ENCODE results near the gene UGT8.
"Not testable (repeated sequence)": the region's sequence is repeated elsewhere in the genome, so short reads cannot be mapped to it uniquely, and the experiment has no call there.

The UGT8 gene

DNA sequence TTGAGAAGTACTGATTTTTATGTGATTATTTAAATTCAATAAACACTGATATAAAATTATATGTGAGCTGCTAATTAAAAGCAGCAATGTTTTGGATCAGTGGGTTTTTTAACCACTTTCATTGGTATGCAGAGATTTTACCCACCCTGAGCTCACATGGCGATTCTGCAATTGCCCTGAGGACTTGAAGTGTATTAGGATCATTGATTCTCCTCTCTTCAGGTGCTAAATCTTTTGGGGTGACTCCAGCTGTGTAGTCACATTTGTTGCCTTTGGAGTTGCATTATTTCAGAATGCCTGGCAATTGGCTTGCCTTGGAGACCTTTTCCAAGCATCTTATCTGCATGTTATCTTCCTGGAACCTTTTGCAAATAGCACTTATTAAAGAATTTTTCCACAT lies 51.3 kb downstream of the UGT8 start:
- no peaks in the 10 kb centered on the region for H3K4me1 Mint-ChIP-seq (ENCODE audit: low read depth)
- H3K36me3 Mint-ChIP-seq (ENCODE audit: low read depth), result no peaks in the 10 kb centered on the region
- no peak overlapping the region for H3K4me3 Mint-ChIP-seq
- H3K9me3 Mint-ChIP-seq, result no peaks in the 10 kb centered on the region
- peaks cover 4% of the 10 kb centered on the region for H3K27me3 Mint-ChIP-seq
- H3K27ac Mint-ChIP-seq, result no peak overlapping the region

DNA sequence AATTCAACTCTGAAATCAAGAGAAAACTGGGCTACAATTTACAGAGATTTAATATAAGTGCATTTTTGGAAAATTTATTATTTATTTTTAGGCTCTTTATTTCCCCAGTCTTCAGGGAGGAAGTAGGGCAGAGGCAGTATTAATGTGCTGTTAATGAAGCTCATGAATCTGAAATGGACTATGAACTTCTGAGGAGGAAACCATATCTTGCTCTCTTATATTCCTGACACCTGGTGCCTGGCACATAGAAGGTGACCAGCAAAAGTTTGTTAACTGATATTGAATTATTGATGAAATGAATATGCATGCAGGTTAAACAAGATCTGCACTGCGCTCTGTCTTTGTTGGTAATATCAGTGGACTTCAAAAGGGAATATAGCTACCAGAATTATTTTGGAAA lies 55.1 kb downstream of the UGT8 start:
- Mint-ChIP-seq H3K36me3 (ENCODE audit: low read depth) (no peaks in the 10 kb centered on the region), H3K9me3 (no peaks in the 10 kb centered on the region), H3K4me3 (no peak overlapping the region), H3K4me1 (ENCODE audit: low read depth) (no peaks in the 10 kb centered on the region), H3K27me3 (peaks cover 4% of the 10 kb centered on the region), H3K27ac (no peak overlapping the region)

DNA sequence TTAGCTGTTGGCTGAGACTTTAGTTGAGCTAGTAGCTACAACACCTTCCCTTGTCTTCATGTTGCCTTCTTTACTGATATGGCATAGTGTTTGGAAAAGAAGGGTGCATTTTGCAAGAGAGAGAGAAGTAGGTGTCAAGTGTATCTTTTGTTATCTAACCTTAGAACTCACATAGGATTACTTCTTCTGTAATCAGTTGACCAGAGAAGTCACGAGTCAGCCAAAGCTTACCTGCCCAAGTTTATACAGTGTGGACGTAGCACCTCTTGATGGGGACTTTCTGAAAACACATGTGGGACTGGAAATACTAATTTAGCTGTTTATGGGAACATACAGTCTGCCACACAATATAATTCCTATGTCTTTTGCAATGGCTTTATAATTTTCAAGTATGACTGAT lies 56.0 kb downstream of the UGT8 start:
- Mint-ChIP-seq H3K27me3 (peaks cover 7% of the 10 kb centered on the region), H3K27ac (no peak overlapping the region), H3K4me3 (no peak overlapping the region), H3K9me3 (no peaks in the 10 kb centered on the region), H3K36me3 (ENCODE audit: low read depth) (no peaks in the 10 kb centered on the region), H3K4me1 (ENCODE audit: low read depth) (no peaks in the 10 kb centered on the region)

DNA sequence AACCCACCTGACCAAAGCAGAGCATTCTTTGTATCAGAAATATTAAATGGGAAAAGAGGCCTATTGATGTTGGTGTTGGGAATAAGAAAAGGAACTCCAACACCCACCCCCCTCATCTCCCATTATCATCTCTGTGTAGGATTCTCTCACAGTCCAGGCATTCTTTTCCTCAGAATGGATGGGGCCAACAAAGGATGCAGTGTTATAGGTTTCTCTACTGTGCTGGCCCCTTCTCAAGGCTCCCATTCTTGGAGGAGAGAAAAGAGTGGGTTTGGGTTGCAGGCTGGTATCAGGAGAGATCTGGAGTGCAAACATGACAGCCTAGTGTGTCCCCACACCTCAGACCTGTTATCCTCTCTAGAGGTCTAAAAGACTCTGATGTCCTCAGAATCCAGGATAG lies 59.6 kb downstream of the UGT8 start:
- Mint-ChIP-seq H3K27ac (no peak overlapping the region), H3K27me3 (peaks cover 17% of the 10 kb centered on the region), H3K9me3 (no peaks in the 10 kb centered on the region), H3K4me3 (no peak overlapping the region), H3K4me1 (ENCODE audit: low read depth) (no peaks in the 10 kb centered on the region), H3K36me3 (ENCODE audit: low read depth) (no peaks in the 10 kb centered on the region)

GRCh38 chr4:114658776-114659175 lies 60.2 kb downstream of the UGT8 start:
- no peak overlapping the region for H3K4me3 Mint-ChIP-seq
- no peaks in the 10 kb centered on the region for H3K36me3 Mint-ChIP-seq (ENCODE audit: low read depth)
- H3K27ac Mint-ChIP-seq, result no peak overlapping the region
- H3K27me3 Mint-ChIP-seq, result peaks cover 17% of the 10 kb centered on the region
- H3K4me1 Mint-ChIP-seq (ENCODE audit: low read depth), result no peaks in the 10 kb centered on the region
- H3K9me3 Mint-ChIP-seq, result no peaks in the 10 kb centered on the region

GRCh38 chr4:114659386-114660008 lies 60.9 kb downstream of the UGT8 start:
- Mint-ChIP-seq H3K4me1 (ENCODE audit: low read depth) (no peaks in the 10 kb centered on the region), H3K27me3 (peaks cover 17% of the 10 kb centered on the region), H3K4me3 (no peak overlapping the region), H3K9me3 (no peaks in the 10 kb centered on the region), H3K36me3 (ENCODE audit: low read depth) (no peaks in the 10 kb centered on the region), H3K27ac (no peak overlapping the region)

- H3K27me3 Mint-ChIP-seq, result peaks cover 28% of the 10 kb centered on the region
- no peak overlapping the region for H3K4me3 Mint-ChIP-seq
- no peak overlapping the region for H3K27ac Mint-ChIP-seq
- H3K36me3 Mint-ChIP-seq (ENCODE audit: low read depth), result no peaks in the 10 kb centered on the region
- H3K4me1 Mint-ChIP-seq (ENCODE audit: low read depth), result no peaks in the 10 kb centered on the region
- no peaks in the 10 kb centered on the region for H3K9me3 Mint-ChIP-seq
Measured at GRCh38 chr4:114663083-114663482, 64.5 kb downstream of the UGT8 start.

- Mint-ChIP-seq H3K9me3 (no peaks in the 10 kb centered on the region), H3K4me3 (no peak overlapping the region), H3K27ac (no peak overlapping the region), H3K27me3 (peaks cover 14% of the 10 kb centered on the region), H3K36me3 (ENCODE audit: low read depth) (no peaks in the 10 kb centered on the region), H3K4me1 (ENCODE audit: low read depth) (no peaks in the 10 kb centered on the region)
Measured at GRCh38 chr4:114668577-114668976, 70.0 kb downstream of the UGT8 start.

GRCh38 chr4:114670733-114671132 lies 72.1 kb downstream of the UGT8 start:
- H3K4me1 Mint-ChIP-seq (ENCODE audit: low read depth); H3K36me3 Mint-ChIP-seq (ENCODE audit: low read depth); H3K27ac Mint-ChIP-seq; H3K4me3 Mint-ChIP-seq; H3K9me3 Mint-ChIP-seq: not testable (repeated sequence)
- peaks cover 14% of the 10 kb centered on the region for H3K27me3 Mint-ChIP-seq

- no peak overlapping the region for H3K4me3 Mint-ChIP-seq
- no peaks in the 10 kb centered on the region for H3K36me3 Mint-ChIP-seq (ENCODE audit: low read depth)
- no peaks in the 10 kb centered on the region for H3K4me1 Mint-ChIP-seq (ENCODE audit: low read depth)
Measured at GRCh38 chr4:114673306-114673705, 74.7 kb downstream of the UGT8 start.

GRCh38 chr4:114674080-114674479 lies 75.5 kb downstream of the UGT8 start:
- no peaks in the 10 kb centered on the region for H3K36me3 Mint-ChIP-seq (ENCODE audit: low read depth)
- no peaks in the 10 kb centered on the region for H3K4me1 Mint-ChIP-seq (ENCODE audit: low read depth)
- no peak overlapping the region for H3K4me3 Mint-ChIP-seq
- no peaks in the 10 kb centered on the region for H3K9me3 Mint-ChIP-seq
- H3K27ac Mint-ChIP-seq, result no peak overlapping the region
- peaks cover 7% of the 10 kb centered on the region for H3K27me3 Mint-ChIP-seq

More at GRCh38 chr4:114673306-114673705, 74.7 kb downstream of the UGT8 start:
- no peak overlapping the region for H3K27ac Mint-ChIP-seq
- peaks cover 7% of the 10 kb centered on the region for H3K27me3 Mint-ChIP-seq
- no peaks in the 10 kb centered on the region for H3K9me3 Mint-ChIP-seq

DNA sequence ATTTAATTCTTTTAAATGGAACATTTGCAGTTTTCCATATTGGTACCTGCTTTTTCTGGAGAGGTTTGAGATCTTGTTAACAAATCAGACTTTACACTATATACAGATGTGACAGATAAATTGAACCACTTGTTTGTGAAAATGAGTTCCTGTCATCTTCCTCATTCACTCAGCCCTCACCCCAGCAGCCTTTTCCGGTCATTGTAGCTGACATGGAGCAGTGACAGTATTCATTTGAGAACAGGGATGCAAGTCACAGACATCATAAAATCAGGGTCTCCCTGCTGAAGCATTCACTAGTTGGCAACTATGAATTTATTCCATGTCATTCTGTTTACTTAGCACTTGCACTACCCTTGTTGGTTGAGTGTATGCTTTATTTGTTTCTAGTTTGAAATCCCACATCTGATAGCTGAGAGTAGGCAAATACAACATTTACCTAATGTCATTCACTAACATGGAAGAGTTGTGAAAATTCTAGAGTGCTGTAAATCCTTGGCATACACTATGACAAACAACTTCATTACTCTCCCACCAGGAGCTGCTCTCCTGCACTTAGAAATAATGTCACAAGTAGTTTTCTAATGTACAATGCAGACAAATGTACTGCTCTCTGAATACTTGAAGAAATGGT lies 78.9 kb downstream of the UGT8 start:
- Mint-ChIP-seq H3K27me3 (peaks cover 11% of the 10 kb centered on the region), H3K4me1 (ENCODE audit: low read depth) (no peaks in the 10 kb centered on the region), H3K36me3 (ENCODE audit: low read depth) (no peaks in the 10 kb centered on the region), H3K4me3 (no peak overlapping the region), H3K9me3 (no peaks in the 10 kb centered on the region), H3K27ac (no peak overlapping the region)

GRCh38 chr4:114684462-114684861 lies 85.9 kb downstream of the UGT8 start:
- H3K27ac Mint-ChIP-seq, result no peak overlapping the region

DNA sequence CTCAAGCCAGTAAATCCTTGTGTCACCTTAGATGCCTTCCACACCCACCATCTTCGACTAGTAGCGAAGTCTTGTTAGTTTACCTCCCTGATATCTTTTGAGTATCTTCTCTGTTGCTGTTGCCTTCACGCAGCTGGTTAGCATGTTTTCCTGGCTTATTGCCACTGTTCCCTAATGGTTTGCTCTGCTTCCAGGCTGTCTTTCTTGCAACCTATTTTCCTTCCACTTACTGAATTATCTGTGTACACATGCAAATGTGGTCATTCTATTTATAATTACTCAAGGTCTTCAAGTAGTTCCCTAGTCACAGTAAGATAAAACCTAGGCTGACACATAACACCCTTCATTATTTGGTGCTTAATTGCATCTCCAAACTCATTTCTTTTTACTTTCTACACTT lies 89.5 kb downstream of the UGT8 start:
- no peak overlapping the region for H3K4me3 Mint-ChIP-seq
- H3K9me3 Mint-ChIP-seq, result no peaks in the 10 kb centered on the region
- H3K27me3 Mint-ChIP-seq, result peaks cover 25% of the 10 kb centered on the region
- no peaks in the 10 kb centered on the region for H3K36me3 Mint-ChIP-seq (ENCODE audit: low read depth)
- H3K4me1 Mint-ChIP-seq (ENCODE audit: low read depth), result no peaks in the 10 kb centered on the region
- H3K27ac Mint-ChIP-seq, result no peak overlapping the region

More at GRCh38 chr4:114684462-114684861, 85.9 kb downstream of the UGT8 start:
- H3K4me3 Mint-ChIP-seq, result no peak overlapping the region
- no peaks in the 10 kb centered on the region for H3K9me3 Mint-ChIP-seq
- H3K4me1 Mint-ChIP-seq (ENCODE audit: low read depth), result no peaks in the 10 kb centered on the region
- H3K36me3 Mint-ChIP-seq (ENCODE audit: low read depth), result no peaks in the 10 kb centered on the region
- peaks cover 26% of the 10 kb centered on the region for H3K27me3 Mint-ChIP-seq

GRCh38 chr4:114690571-114690970 lies 92.0 kb downstream of the UGT8 start:
- H3K36me3 Mint-ChIP-seq (ENCODE audit: low read depth), result no peaks in the 10 kb centered on the region
- H3K4me1 Mint-ChIP-seq (ENCODE audit: low read depth), result no peaks in the 10 kb centered on the region
- no peak overlapping the region for H3K27ac Mint-ChIP-seq
- H3K9me3 Mint-ChIP-seq, result no peaks in the 10 kb centered on the region
- peaks cover 23% of the 10 kb centered on the region for H3K27me3 Mint-ChIP-seq
- H3K4me3 Mint-ChIP-seq, result no peak overlapping the region

GRCh38 chr4:114691865-114692264 lies 93.3 kb downstream of the UGT8 start:
- Mint-ChIP-seq H3K36me3 (ENCODE audit: low read depth) (no peaks in the 10 kb centered on the region), H3K27me3 (peaks cover 23% of the 10 kb centered on the region), H3K9me3 (no peaks in the 10 kb centered on the region), H3K27ac (no peak overlapping the region), H3K4me1 (ENCODE audit: low read depth) (no peaks in the 10 kb centered on the region), H3K4me3 (no peak overlapping the region)

All from stimulated activated naive CD8-positive, alpha-beta T cell treated with anti-CD3 and anti-CD28 coated beads, Interleukin-15, Interleukin-2, amounts not matched to agents 100 ng/mL and 50 ng/mL, for 24 hours (primary cell).